A549 (cell line): Measurements from ENCODE around the gene KCNMA1. TPM values are rescaled to one million over a fixed set of nuclear protein-coding genes. Genes with fewer than 3 reads are reported as not detected.
"Not testable (repeated sequence)": the region's sequence is repeated elsewhere in the genome, so short reads cannot be mapped to it uniquely, and the experiment has no call there.

Source experiments
- ATAC-seq, 2 experiments: fragments of 200-7000 bp in 1 of 2; fragments of >200 bp in 1 of 2; cut with Nextera tagmentation in 1 of 2; cut with Tn5 transposase in 1 of 2; 3 replicates each; pipeline versions ENCODE4 v1.8.0 to v1.9.1; 2018 to 2020; ENCODE audit warnings: mild to moderate bottlenecking in 1 of 2, moderate library complexity in 1 of 2
- CTCF ChIA-PET: fragments of 300-600 bp; sonication (Branson Sonifier 250); formaldehyde crosslinking; extraction: SDS; loops from one replicate; lab custom pipeline; 2021; ENCODE audit warnings: antibody characterized with exemption, inconsistent platforms; lab: Yijun Ruan, JAX
- POLR2A ChIA-PET: fragments of 350-600 bp; formaldehyde crosslinking; extraction: SDS; loops from one replicate; lab custom pipeline; 2021; ENCODE audit warnings: antibody characterized with exemption, inconsistent platforms; lab: Yijun Ruan, JAX
- DNase-seq, 2 experiments: peaks; one replicate each; pipeline versions ENCODE4 v3.0.0 to v3.0.0-alpha.2; 2011 to 2016; ENCODE audit warnings: low read depth in 1 of 2, low spot score in 1 of 2
- FAIRE-seq: peaks from 2 replicates; lab custom pipeline; 2011; peaks lifted over from hg19 to GRCh38; lab: Jason Lieb, UNC
- H3K27ac ChIP-seq, 2 experiments: fragments of >200 bp; sonication (Bioruptor Twin); formaldehyde crosslinking; 3 replicates each; pipeline ENCODE4 v1.5.1; 2016 to 2017
- H3K4me1 ChIP-seq: fragments of >200 bp; sonication (Bioruptor Twin); formaldehyde crosslinking; 3 replicates; pipeline ENCODE4 v1.6.1; 2016
- H3K4me2 ChIP-seq: fragments of >200 bp; sonication (Bioruptor Twin); formaldehyde crosslinking; 3 replicates; pipeline ENCODE4 v1.6.1; 2016
- H3K4me3 ChIP-seq: fragments of >200 bp; sonication (Bioruptor Twin); formaldehyde crosslinking; 3 replicates; pipeline ENCODE4 v1.5.1; 2016
- H3K9me3 ChIP-seq: fragments of >200 bp; sonication (Bioruptor Twin); formaldehyde crosslinking; 3 replicates; pipeline ENCODE4 v1.6.1; 2016
- BHLHE40 ChIP-seq: IDR thresholded peaks from 2 replicates; pipeline ENCODE4 v1.6.1; 2012; ENCODE audit warnings: low read depth, low read length, inconsistent platforms
- CHD2 ChIP-seq: fragments of 150-350 bp; IDR thresholded peaks from 2 replicates; pipeline ENCODE4 v1.6.1; 2014; ENCODE audit warnings: low read length; ENCODE audit not compliant: partially characterized antibody
- CTCF ChIP-seq: fragments of >200 bp; sonication (Bioruptor Twin); formaldehyde crosslinking; IDR thresholded peaks from 3 replicates; pipeline ENCODE4 v1.5.1; 2016
- EHF ChIP-seq: fragments of 250-450 bp; sonication (Bioruptor Pico); IDR thresholded peaks from 2 replicates; pipeline ENCODE4 v1.5.0; 2020; ENCODE audit warnings: mild to moderate bottlenecking
- EHMT2 ChIP-seq: fragments of 200-600 bp; sonication (generic); IDR thresholded peaks from 2 replicates; pipeline ENCODE4 v1.6.1; 2016; ENCODE audit warnings: antibody characterized with exemption, low read depth, mild to moderate bottlenecking, moderate library complexity
- FOXS1 ChIP-seq: fragments of 250-450 bp; sonication (Bioruptor Pico); IDR thresholded peaks from 2 replicates; pipeline ENCODE4 v1.5.0; 2020; ENCODE audit warnings: mild to moderate bottlenecking, moderate library complexity
- HDAC2 ChIP-seq: fragments of 200-600 bp; sonication (generic); IDR thresholded peaks from 2 replicates; pipeline ENCODE4 v1.6.1; 2016
- HES2 ChIP-seq: fragments of >200 bp; sonication (Bioruptor Twin); formaldehyde crosslinking; IDR thresholded peaks from 2 replicates; pipeline ENCODE4 v1.6.1; 2016
- JUNB ChIP-seq: fragments of >200 bp; sonication (Bioruptor Twin); formaldehyde crosslinking; IDR thresholded peaks from 2 replicates; pipeline ENCODE4 v1.6.1; 2016
- KDM1A ChIP-seq: fragments of 200-600 bp; sonication (generic); IDR thresholded peaks from 2 replicates; pipeline ENCODE4 v1.6.1; 2016; ENCODE audit warnings: low read depth, mild to moderate bottlenecking
- KDM5A ChIP-seq: fragments of 200-600 bp; sonication (generic); IDR thresholded peaks from 2 replicates; pipeline ENCODE4 v1.6.1; 2016; ENCODE audit warnings: antibody characterized with exemption, mild to moderate bottlenecking
- MAZ ChIP-seq: fragments of 150-350 bp; IDR thresholded peaks from 2 replicates; pipeline ENCODE4 v1.6.1; 2014; ENCODE audit warnings: antibody characterized with exemption, low read depth, low read length, borderline replicate concordance
- MYC ChIP-seq: IDR thresholded peaks from 2 replicates; pipeline ENCODE4 v1.6.1; 2012; ENCODE audit warnings: mild to moderate bottlenecking, inconsistent platforms, low read length, improper control_type of control experiment, borderline replicate concordance
- RAD21 ChIP-seq, 2 experiments: fragments of >200 bp in 1 of 2; sonication (Bioruptor Twin) in 1 of 2; formaldehyde crosslinking in 1 of 2; IDR thresholded peaks in 1 of 2; conservative IDR thresholded peaks in 1 of 2; 2 replicates in 1 of 2; 3 replicates in 1 of 2; pipeline ENCODE4 v1.6.1; 2012 to 2018; ENCODE audit warnings: inconsistent platforms in 1 of 2
- ZNF302 ChIP-seq: fragments of 250-450 bp; sonication (Bioruptor Pico); IDR thresholded peaks from 2 replicates; pipeline ENCODE4 v1.9.0; 2021; ENCODE audit warnings: inconsistent platforms, mild to moderate bottlenecking, moderate library complexity
- WGBS: methylation state at CpG from one replicate; pipeline ENCODE4 v1.1.6; 2017; ENCODE audit errors: missing lambda C conversion rate; 5-methylcytosine and 5-hydroxymethylcytosine counted together
- polyA plus RNA-seq, 4 experiments: library from polyadenylated mRNA; depleted of rRNA in 3 of 4; stranded (reverse); fragments of >200 nt; fragmentation: RNase III in 1 of 4; extraction: RNeasy Plus Mini Kit Qiagen cat#74134 plus additional on column Dnase treatment in 1 of 4; gene quantifications; 2 replicates in 3 of 4; 3 replicates in 1 of 4; pipeline ENCODE4 v1.2.3, GENCODE V29; 2011 to 2017
- TF ChIP-seq, protein P1 (sequence below): fragments of >200 bp; sonication (Bioruptor Twin); formaldehyde crosslinking; IDR thresholded peaks from 3 replicates; pipeline ENCODE4 v1.6.1; 2016
- TF ChIP-seq, protein P2 (sequence below): fragments of 200-600 bp; sonication (generic); IDR thresholded peaks from 2 replicates; pipeline ENCODE4 v1.6.1; 2016; ENCODE audit warnings: antibody characterized with exemption, mild to moderate bottlenecking, moderate library complexity

The KCNMA1 gene
- polyA plus RNA-seq, 2 of the 4 experiments (the other 2 are of a cell fraction), result 14.9 to 30.6 TPM

- TF ChIP-seq RAD21 (conservative IDR thresholded peaks at IDR 0.05 in 1 of 2, IDR thresholded peaks at IDR 0.05 in 1 of 2), result no peak
- TF ChIP-seq, all 56 proteins: peak for 0
These were observed 115.3 kb downstream of the KCNMA1 start (continued) for GRCh38 chr10:77522268-77522809.

GRCh38 chr10:77520995-77521394 lies 116.6 kb downstream of the KCNMA1 start:
- CTCF ChIA-PET, result interaction anchor here (0.8 to 1.1 kb wide), 4 partner anchors 9 to 348 kb away, joined by 3 read pairs; no protein-coding TSS in a partner anchor
- H3K9me3 ChIP-seq, result no peaks in the 10 kb centered on the region
- TF ChIP-seq KDM5A (no peak), MAZ (no peak), BHLHE40 (no peak), EHMT2 (no peak), FOXS1 (no peak), CHD2 (no peak), EHF (CRISPR knock-in tag) (no peak), MYC (no peak), HES2 (no peak), KDM1A (no peak), CTCF (no peak), ZNF302 (CRISPR knock-in tag) (no peak), HDAC2 (no peak)
- TF ChIP-seq, protein P1, sequence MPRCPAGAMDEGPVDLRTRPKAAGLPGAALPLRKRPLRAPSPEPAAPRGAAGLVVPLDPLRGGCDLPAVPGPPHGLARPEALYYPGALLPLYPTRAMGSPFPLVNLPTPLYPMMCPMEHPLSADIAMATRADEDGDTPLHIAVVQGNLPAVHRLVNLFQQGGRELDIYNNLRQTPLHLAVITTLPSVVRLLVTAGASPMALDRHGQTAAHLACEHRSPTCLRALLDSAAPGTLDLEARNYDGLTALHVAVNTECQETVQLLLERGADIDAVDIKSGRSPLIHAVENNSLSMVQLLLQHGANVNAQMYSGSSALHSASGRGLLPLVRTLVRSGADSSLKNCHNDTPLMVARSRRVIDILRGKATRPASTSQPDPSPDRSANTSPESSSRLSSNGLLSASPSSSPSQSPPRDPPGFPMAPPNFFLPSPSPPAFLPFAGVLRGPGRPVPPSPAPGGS, result no peak
- TF ChIP-seq, protein P2, sequence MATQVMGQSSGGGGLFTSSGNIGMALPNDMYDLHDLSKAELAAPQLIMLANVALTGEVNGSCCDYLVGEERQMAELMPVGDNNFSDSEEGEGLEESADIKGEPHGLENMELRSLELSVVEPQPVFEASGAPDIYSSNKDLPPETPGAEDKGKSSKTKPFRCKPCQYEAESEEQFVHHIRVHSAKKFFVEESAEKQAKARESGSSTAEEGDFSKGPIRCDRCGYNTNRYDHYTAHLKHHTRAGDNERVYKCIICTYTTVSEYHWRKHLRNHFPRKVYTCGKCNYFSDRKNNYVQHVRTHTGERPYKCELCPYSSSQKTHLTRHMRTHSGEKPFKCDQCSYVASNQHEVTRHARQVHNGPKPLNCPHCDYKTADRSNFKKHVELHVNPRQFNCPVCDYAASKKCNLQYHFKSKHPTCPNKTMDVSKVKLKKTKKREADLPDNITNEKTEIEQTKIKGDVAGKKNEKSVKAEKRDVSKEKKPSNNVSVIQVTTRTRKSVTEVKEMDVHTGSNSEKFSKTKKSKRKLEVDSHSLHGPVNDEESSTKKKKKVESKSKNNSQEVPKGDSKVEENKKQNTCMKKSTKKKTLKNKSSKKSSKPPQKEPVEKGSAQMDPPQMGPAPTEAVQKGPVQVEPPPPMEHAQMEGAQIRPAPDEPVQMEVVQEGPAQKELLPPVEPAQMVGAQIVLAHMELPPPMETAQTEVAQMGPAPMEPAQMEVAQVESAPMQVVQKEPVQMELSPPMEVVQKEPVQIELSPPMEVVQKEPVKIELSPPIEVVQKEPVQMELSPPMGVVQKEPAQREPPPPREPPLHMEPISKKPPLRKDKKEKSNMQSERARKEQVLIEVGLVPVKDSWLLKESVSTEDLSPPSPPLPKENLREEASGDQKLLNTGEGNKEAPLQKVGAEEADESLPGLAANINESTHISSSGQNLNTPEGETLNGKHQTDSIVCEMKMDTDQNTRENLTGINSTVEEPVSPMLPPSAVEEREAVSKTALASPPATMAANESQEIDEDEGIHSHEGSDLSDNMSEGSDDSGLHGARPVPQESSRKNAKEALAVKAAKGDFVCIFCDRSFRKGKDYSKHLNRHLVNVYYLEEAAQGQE, result no peak
- H3K27ac ChIP-seq, result no peak overlapping the region
- no peak for ATAC-seq
- no peaks in the 10 kb centered on the region; the same call in 2 of the 3 replicates for H3K4me1 ChIP-seq
- no peak for FAIRE-seq
- H3K4me2 ChIP-seq, result no peak overlapping the region
- H3K4me3 ChIP-seq, result no peak overlapping the region
- no peak for DNase-seq
- POLR2A ChIA-PET, result no interaction called here
- 85% methylated on average over 2 of the region's 2 CpGs for WGBS

DNA sequence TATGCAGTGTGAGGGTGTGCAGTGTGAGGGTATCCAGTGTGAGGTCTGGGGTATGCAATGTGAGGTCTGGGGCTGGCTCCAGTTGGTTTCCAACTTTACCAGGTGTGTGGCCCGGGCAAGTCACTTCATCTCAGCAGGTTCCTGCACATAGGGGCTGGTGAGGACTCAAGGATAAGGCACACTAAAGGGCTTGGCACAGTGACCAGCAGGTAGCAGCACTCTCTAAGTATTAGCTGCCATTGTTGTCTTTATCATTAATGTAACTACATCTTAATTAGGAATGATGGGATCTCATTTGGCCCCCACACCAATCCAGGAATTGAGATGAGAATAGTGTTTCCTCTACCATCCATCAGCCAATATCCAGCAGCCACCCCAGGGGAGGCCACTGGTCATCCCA lies 117.3 kb downstream of the KCNMA1 start:
- CTCF ChIA-PET, result interaction anchor here (0.8 to 1.1 kb wide), 4 partner anchors 10 to 347 kb away, joined by 3 read pairs; no protein-coding TSS in a partner anchor
- POLR2A ChIA-PET, result no interaction called here
- no peaks in the 10 kb centered on the region for H3K9me3 ChIP-seq
- DNase-seq (no peak), FAIRE-seq (no peak), ATAC-seq (peak in 1 of 2 experiments; percentile 32; a peak in 2 of 6 replicates)
- no peak overlapping the region for H3K4me2 ChIP-seq
- 62% methylated on average over 1 of the region's 1 CpG for WGBS
- H3K4me1 ChIP-seq, result no peaks in the 10 kb centered on the region; the same call in 2 of the 3 replicates
- TF ChIP-seq JUNB, result no peak
- 0 out of 5 replicates have a peak, but pooled peaks of 1 of the 2 experiments have one; percentile 18 for TF ChIP-seq RAD21 (conservative IDR thresholded peaks at IDR 0.05 in 1 of 2, IDR thresholded peaks at IDR 0.05 in 1 of 2)
- H3K4me3 ChIP-seq, result no peak overlapping the region
- peak overlapping the region in 1 of 2 experiments; percentile 25; a peak in 1 of 6 replicates for H3K27ac ChIP-seq

DNA sequence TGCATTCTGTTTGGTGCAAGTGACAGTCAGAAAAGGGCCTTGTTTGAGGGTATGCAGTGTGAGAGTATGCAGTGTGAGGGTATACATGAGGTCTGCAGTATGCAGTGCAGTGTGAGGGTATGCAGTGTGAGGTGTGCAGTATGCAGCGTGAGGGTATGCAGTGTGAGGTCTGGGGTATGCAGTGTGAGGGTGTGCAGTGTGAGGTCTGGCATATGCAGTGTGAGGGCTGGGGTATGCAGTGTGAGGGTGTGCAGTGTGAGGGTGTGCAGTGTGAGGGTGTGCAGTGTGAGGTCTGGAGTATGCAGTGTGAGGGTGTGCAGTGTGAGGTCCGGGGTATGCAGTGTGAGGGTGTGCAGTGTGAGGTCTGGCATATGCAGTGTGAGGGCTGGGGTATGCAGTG lies 117.8 kb downstream of the KCNMA1 start:
- H3K4me2 ChIP-seq, H3K27ac ChIP-seq, H3K9me3 ChIP-seq, FAIRE-seq, POLR2A ChIA-PET, H3K4me3 ChIP-seq, DNase-seq, ATAC-seq, H3K4me1 ChIP-seq: not testable (repeated sequence)
- CTCF ChIA-PET, result interaction anchor here (1.7 kb wide), 1 partner anchor 14 kb away, joined by 6 read pairs; no protein-coding TSS in a partner anchor
- WGBS, result 55% methylated on average over 2 of the region's 2 CpGs
